GM10847 (cell line): Measurements from ENCODE around the gene GAST.

Experiments
- POLR2A ChIP-seq: IDR thresholded peaks from 2 replicates; pipeline ENCODE4 v1.6.1; 2011; ENCODE audit not compliant: insufficient read length; ENCODE audit errors: extremely low read depth

GAST gene

GRCh38 chr17:41692722-41693521 lies 19.2 kb upstream of the GAST start:
- TF ChIP-seq POLR2A: no peak

GRCh38 chr17:41695134-41695661 lies 16.9 kb upstream of the GAST start:
- TF ChIP-seq POLR2A: no peak

GRCh38 chr17:41695954-41696757 lies 16.0 kb upstream of the GAST start:
- no peak for TF ChIP-seq POLR2A

GRCh38 chr17:41697122-41697962 lies 14.8 kb upstream of the GAST start:
- TF ChIP-seq POLR2A: no peak

- TF ChIP-seq POLR2A: no peak
Observed at GRCh38 chr17:41702712-41703111, 9.4 kb upstream of the GAST start.

GRCh38 chr17:41705271-41705991 lies 6.7 kb upstream of the GAST start:
- TF ChIP-seq POLR2A: no peak

- TF ChIP-seq POLR2A: no peak
Observed at GRCh38 chr17:41707803-41708669, 4.1 kb upstream of the GAST start.

- no peak for TF ChIP-seq POLR2A
Observed at GRCh38 chr17:41710472-41711090, 1.6 kb upstream of the GAST start.

GRCh38 chr17:41717408-41718286 lies 5.5 kb downstream of the GAST start:
- TF ChIP-seq POLR2A: no peak

- no peak for TF ChIP-seq POLR2A
Observed at GRCh38 chr17:41718287-41718645, 6.1 kb downstream of the GAST start.

- no peak for TF ChIP-seq POLR2A
Observed at GRCh38 chr17:41722231-41722630, 10.1 kb downstream of the GAST start.

- no peak for TF ChIP-seq POLR2A
Observed at GRCh38 chr17:41723801-41724475, 11.8 kb downstream of the GAST start.

GRCh38 chr17:41724476-41725050 lies 12.4 kb downstream of the GAST start:
- TF ChIP-seq POLR2A: no peak
